HG03103 (cell line): Measurements from ENCODE around the gene CHTF18.
"Not testable (repeated sequence)": the region's sequence is repeated elsewhere in the genome, so short reads cannot be mapped to it uniquely, and the experiment has no call there.

Experiments
- ATAC-seq: cut with Tn5 transposase; IDR thresholded peaks from one replicate; pipeline ENCODE4 v1.9.1; 2021; ENCODE audit warnings: low read depth; ENCODE audit not compliant: unreplicated experiment

The CHTF18 gene

DNA sequence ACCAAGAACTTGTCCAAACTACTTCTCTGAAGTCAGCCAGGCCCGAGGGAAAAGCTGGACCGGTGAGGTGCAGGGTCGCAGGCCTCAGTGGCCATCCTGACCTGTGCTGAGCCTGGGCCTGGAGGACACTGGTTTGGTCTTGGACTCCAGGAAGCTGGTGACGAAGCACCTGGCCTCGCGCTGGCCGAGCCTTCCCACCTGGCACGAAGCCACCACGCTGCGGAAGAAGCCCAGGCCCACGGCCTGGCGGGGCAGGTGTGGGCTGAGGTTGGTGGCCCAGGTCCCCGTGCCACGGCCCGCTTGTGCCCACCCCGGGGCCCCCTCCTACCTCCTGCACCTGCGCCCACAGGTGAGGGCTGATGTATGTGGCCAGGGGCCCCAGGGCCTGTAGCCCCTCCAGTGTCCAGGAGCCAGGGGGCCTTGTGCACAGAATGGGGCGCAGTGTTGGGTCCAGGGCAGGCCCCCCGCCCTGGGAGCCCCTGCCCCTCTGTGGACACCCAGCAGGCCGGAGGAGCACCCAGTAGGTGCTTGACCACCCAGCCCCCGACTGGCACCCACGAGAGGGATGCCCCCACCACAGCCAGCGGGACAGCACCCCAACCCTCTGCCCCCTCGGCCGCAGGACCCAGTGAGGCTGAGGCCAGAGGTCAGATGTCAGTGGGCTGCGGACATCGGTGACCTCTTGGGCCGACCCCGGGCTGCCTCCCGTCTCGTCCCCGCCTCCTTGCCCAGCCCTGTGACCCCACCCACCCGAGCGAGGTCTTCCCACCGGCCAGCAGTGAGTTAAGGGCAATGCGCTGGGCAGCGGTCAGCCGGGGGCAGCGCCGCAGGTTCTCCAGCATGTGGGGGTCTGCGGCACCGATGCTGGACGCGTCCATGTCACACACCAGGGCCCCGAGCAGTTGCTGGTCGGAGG is 14.1 kb upstream of the CHTF18 start:
- ATAC-seq = no peak

DNA sequence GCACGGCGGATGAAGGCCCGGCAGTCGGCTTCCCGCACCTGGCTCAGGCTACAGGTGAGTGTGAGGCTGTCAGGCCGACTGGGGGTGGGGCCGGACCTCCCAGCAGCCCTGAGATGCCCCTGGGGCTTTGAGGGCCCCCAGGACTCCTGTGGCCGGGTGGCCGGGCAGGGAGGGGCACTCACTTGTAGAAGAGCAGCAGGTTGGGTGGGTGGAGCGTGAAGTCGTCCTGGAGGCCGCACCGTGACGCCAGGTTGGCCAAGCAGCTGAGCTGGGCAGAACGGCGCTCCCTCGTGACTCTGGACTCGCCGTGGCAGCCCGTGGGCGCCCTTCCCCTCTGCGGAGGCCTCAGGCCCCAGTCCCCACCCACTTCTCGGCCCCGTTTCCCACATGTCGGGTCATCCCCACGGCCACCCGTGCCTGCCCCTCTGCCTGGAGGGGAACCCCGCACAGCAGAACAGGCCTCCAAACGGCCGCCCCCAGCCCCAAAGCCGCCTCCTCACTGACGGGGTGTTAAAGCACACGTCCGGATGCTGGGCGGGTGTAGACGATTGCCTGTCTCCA is 13.1 kb upstream of the CHTF18 start:
- no peak for ATAC-seq

DNA sequence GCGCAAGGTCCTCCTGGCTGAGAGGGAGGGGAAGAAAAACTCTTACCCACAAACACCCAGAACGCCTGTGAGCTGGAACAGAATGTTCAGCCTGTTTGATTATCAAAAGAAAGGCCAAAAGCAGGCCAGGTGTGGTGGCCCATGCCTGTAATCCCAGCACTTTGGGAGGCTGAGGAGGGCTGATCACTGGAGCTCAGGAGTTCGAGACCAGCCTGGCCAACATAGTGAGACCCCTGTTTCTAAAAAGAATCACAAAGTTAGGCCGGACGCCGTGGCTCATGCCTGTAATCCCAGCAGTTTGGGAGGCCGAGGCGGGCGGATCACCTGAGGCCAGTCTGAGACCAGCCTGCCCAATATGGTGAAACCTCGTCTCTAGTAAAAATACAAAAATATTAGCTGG is 12.1 kb upstream of the CHTF18 start:
- ATAC-seq = not testable (repeated sequence)

DNA sequence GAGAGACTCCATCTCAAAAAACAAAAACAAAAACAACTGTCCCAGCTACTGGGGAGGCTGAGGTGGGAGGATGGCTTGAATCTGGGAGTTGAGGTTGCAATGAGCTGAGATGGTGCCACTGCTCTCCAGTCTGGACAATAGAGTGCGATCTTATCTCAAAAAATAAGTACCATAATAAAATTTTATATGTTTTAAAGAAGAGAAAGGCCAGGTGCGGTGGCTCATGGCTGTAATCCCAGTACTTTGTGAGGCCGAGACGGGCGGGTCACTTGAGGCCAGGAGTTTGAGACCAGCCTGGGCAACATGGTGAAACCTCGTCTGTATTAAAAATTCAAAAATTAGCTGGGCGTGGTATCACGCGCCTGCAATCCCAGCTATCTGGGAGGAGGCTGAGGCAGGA is 11.6 kb upstream of the CHTF18 start:
- ATAC-seq = no peak

DNA sequence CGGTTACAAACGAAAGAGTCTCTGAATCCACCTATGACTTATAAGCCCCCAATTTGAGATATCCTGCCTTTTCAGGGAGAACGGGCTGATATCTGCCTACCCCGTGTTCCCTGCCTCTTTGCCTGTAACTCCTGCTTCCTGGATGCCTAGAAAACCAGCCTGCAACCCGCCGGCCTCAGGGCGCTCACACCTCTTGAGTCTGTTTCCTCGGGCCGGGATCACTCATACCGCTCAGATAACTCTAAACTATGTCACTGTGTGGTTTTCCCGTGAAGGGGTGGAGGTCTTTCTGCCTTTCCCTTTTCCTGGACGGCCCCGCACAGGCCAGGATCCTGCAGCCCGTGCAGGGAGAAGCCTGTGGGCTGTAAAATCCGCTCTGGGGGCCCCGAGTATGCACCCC is 10.6 kb upstream of the CHTF18 start:
- ATAC-seq = no peak

DNA sequence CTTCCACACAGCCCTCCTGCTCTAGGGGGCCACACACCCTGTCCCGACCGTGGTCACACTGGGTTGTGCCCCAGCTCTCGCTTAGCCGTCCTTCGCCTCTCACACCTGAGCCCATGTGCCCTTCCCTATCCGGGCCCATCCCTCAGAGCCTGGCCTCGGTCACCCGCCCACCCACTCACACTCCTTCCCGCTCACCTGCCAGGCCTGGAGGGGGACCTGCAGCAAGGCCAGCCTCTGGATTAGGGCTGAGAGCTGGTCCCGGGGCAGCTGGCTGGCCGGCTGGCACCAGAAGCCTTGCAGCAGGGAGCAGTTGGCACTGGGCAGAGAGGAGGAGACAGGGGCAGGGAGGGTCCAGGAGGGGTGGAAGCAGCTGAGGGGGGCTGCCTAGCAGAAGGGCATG is 10.0 kb upstream of the CHTF18 start:
- no peak for ATAC-seq

DNA sequence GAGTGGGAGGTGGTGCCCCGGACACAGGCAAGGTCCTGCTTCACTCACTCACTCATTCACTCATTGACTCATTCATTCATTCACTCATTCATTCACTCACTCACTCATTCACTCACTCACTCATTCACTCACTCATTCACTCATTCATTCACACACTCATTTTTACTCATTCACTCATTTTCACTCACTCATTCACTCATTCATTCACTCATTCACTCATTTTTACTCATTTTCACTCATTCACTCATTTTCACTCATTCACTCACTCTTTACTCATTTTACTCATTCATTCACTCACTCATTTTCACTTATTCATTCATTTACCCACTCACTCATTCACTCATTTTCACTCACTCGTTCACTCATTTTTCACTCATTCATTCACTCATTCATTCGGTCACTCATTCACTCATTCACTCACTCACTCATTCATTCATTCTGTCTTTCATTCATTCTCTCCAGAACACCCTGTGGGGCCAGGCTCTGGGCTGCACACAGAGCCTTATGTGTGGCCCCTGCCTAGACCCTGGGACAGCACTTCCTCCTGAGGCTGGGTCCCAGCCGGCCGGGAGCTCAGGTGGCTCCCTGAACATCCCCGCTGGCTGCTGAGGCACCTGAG is 9.4 kb upstream of the CHTF18 start:
- ATAC-seq = no peak

DNA sequence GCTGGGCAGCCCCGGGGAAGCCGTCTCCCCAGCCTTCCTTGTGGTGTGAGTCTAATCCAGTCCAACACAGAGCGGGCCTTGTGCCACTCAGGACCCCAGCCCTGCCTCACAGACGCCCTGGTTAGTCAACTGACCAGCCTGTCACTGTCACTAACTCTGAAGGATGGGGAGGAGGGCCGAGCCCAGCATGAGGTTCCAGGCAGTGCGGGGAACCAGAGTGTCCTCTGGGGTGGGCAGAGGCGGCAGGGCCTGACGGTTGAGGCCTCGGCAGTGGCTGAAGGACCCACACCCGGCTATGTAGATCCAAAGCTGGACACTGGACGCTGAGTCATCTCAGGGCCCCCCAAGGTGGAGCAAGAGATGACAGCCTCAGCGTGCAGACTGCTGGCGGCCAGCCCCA is 8.9 kb upstream of the CHTF18 start:
- no peak for ATAC-seq

DNA sequence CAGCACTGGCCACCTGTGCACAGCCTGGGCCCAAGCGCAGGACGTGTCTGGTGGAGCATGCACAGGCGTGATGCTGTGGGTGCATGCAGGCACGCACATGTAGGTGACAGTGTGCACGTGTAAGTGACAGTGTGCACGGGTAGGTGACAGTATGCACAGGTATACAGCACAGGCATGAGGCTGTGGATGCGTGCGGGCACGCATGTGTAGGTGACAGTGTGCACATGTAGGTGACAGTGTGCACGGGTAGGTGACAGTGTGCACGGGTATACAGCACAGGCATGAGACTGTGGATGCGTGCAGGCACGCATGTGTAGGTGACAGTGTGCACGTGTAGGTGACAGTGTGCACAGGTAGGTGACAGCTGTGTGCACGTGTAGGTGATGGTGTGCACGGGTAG is 8.1 kb upstream of the CHTF18 start:
- no peak for ATAC-seq

DNA sequence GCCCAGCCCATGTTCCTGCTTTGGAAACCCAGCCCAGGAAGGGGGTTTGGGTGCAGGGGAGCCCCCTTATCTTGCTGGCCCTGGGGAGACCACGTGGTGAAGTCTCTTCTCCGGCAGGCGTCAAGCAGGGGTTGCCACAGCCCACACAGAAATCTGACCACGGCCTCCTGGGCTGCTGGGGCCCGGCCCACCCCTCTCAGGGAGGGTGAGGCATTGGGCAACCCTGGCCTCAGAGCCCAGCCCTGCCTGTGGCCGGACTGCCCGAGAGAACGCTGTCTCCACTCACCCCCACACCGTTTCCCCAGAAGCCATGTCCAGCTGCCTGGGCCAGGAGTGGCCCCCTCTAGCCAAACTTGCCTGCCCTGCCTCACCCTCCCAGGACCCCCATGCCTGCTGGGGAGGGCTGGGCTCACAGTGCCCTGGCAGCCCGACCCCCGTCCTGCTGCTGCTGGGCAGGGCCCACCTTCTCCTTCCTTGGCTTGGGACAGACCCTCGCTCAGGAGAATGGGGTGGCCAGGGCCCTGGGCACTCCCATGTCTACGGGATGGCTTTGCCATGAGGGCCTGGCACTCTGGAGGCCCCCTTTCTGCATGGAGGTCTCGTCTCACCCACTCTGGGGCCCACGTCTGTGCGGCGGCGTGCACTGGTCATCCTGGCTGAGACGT is 6.9 kb upstream of the CHTF18 start:
- ATAC-seq = no peak

DNA sequence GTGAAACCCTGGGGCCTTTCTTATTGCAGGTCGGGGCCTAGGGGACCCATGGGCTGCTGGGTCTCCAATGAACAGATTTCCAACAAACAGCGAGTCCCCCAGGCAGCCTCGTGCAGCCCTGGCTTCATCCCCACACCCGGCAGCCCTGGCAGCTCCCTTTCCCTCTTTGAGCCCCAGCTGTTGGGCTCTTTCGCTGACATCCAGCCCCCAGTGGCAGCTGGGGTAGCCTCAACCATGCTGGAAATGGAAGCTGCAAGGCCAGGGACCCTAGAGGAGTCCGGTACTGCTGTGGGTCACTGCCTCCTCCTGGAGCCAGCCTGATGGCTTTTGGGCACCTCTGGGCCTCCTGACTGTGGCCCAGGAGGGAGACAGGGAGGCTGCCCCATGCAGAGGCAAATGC is 6.2 kb upstream of the CHTF18 start:
- ATAC-seq = no peak

DNA sequence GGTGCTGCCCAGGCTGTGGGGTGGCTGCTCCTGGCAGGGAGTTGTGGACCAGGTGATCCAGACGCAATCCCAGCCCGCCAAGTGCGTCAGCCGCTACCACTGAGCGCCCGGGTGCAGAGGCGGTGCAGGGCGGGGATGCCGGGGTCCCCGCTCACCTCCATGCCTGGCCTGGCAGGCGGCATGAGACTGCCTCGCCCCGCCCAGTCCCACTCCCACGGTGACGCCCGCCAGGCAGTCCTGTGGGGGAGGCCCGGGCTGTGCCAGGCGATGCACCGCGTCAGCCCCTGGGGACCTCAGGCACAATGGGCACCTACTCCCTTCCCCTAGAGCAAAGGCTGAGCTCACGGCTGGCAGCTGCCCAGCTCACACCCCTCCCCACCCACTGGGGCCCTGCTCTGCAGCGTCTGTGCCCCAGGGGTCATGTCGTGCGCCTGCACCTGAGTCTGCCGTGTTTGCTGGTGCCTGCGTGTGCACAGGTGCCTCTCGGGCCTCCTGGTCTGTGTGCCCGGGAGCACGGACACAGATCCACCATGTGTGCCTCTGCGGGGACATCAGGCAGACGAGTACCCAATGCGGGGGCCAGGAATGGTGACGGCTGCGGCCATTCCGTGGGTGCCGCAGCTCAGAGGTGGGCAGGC is 5.5 kb upstream of the CHTF18 start:
- no peak for ATAC-seq

DNA sequence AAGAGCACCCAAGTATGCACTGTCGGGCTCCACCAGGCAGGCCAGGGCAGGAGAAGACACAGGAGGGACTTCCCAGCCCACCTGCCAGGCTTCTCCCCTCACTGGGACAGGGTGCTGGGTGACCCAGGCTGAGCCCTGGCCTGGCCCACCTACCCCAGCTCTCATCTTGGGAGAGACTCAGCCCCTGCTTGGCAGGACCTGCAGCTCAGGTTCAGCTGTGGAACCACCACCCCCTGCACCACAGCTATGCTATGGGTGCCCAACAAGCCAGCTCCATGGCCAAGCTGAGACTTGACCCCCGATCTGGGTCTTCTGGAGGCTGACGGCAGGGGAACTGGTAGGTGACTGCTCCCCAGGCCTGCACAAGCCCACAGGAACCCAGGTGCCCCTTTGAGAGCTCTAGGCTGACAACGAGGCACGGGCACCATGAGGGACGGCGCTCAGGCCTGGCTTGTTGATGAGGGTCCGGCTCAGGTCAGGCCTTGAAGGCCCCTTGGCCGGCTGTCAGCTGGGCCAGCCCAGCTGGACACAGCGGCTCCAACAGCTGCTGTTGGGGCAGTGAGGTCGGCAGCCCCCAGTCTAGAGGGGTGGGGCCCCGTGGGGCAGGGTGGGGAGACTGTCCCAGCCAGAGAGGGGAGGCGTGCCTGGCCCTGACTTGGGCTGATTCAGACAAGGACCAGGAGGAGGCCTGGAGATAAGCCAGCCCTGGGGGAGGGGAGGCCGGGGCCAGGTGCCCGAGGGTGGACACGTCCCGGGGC is 4.8 kb upstream of the CHTF18 start:
- ATAC-seq = no peak

DNA sequence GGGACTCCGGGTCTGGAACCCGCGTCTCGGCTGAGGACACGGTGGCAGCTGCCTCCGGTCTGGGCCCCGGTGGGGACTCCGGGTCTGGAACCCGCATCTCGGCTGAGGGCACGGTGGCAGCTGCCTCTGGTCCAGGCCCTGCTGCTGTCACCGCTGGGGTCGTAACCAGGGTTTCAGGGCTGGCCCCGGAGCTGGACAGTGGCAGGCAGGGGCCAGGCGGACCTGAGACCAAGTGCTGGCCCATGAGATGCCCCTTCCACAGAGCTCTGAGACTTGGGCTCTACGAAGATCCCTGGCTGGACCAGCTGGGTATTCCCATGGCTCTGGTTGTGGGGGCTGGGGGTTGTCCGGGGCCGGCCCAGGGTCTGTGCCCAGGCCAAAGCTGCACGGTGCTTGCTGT is 4.0 kb upstream of the CHTF18 start:
- no peak for ATAC-seq

DNA sequence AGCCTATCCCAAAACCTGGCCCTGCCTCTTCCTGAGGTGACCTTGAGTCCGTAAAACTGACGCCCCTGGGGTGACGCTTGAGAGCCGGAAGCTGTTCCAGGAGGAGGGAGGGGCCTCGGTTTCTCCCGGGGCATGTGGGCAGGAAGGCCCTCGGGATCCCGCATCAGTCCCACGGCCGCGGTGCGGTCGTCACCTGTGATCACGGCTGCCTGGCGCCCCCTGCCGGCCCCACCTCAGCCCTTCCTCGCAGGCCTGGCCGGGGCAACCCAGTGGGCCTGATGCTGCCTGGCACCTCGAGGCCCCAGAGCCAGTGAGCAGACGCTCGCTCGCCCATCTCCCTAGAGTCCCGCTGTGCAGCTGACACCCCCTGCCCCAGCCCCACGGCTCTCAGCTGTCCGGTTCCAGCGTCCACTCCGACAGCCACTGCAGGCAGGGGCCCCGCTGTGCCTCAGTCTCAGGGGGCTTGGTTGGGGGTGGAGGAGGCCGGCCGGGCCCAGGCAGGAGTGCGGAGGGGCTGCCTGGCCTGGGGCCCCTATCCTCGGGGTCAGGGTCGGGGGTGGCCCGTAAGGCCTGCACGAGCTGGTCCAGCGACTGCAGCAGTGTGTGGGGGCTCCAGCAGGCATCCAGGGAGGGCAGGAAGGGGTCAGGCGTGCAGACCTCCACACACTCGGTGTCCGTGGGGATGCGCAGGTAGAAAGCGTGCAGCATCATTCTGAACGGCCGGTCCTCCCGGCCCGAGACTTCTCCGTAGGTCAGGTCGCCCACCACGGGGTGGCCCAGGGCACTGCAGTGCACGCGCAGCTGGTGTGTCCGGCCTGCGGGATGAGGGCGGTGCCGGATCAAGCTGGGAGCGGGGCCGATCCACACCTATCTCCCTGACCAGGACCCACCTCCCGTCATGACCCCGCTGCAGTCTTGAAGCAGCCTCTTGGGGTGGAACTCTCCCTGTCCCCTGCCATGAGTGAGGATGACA is 2.6 kb upstream of the CHTF18 start:
- ATAC-seq = no peak

DNA sequence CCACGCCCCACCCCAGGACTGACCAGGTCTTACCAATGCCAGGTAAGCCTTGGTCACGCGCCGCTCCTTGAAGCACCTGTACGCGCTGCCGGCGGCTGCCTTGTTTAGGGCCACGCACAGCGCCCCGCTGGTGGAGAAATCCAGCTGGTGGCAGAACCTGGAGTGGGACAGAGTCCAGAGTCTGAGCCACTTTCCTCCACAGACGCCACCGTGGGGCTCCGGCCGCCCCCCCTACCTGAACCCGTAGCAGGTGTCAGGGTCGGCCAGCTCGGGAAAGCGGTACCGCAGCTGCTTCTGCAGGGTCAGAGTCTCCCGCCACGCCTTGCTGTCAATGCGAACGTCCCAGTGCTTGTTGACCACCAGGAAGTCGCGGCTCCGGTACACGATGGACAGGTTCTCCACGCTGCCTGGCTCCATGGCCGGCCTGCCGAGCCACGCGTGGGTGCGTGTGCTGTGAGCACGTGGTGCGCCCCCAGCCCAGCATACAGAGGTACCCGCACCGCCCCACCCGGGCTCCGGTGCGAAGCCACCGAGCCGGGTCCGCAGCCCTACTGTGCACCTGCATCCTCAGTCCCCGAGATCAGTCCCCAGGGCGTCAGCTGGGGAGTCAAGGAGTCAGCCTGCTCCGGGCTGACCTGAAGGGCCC is 976 bp upstream of the CHTF18 start:
- peak; percentile 8 for ATAC-seq

DNA sequence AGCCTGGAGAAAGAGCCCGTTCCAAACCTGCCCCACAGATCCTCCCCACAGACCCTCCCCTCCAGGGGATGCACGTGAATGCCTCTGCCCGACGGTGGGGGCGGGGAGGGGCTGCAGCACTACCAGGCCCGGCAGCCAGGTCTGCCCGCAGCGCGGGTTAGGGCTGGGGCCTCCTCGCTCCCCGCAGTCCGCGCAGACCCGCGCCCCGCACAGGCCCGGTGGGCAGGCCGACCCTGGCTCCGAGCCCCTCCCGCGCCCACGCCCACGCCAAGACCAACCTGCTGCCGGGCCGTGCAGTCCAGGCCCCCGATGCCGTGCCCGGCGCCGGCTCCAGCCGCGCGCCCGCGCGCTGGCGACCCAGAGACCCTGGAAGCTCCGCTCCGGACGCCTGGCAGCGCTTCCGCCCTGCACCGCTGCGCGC is 432 bp upstream of the CHTF18 start, which contains the start of gene RPUSD1:
Gene RPUSD1 (minus strand): TSS at position 404 of the 421 bp plus-strand sequence. CDS start 644 bp downstream, outside the sequence.
- ATAC-seq = peak; percentile 18

DNA sequence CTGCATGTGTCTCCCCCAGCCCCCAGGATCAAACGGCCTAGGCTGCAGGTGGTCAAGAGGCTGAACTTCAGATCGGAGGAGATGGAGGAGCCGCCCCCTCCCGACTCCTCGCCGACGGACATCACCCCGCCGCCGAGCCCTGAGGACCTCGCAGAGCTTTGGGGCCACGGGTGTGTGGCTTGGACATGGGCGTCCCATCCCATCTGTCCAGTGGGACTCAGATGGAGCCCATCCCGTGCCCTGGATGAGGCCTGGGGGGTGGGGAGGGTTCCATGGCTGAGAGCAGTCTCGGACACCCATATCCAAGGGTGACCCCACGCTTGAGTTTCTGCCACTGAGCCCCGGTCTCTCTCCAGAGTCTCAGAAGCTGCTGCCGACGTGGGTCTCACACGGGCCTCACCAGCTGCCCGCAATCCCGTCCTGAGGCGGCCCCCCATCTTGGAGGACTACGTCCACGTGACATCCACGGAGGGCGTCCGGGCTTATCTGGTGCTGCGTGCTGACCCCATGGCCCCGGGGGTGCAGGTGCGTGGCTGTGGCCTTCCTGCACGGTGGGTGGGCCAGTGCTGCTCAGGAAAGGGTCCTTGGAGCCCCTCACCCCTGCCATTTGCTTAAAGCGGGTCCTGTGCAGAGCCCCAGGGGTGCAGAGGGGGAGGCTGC is 901 bp downstream of the CHTF18 start:
- ATAC-seq = no peak
